Sigmoid colon (tissue), 4 donors: ENCODE measurements around the gene KLF7.

Experiments used
- EP300 ChIP-seq, 4 donors: sonication (generic); formaldehyde crosslinking; IDR thresholded peaks; one replicate each; pipeline ENCODE4 v1.6.1; 2017; ENCODE audit warnings: antibody characterized with exemption in 4 of 4
- POLR2A ChIP-seq, 2 donors: fragments of 450-650 bp; IDR thresholded peaks; one replicate each; pipeline ENCODE4 v1.6.1; 2016; ENCODE audit warnings: antibody characterized with exemption in 2 of 2, mild to moderate bottlenecking in 2 of 2, moderate library complexity in 2 of 2
- POLR2AphosphoS5 ChIP-seq, 4 donors: sonication (generic); formaldehyde crosslinking; IDR thresholded peaks; one replicate each; pipeline ENCODE4 v1.6.1; 2017; ENCODE audit warnings: antibody characterized with exemption in 4 of 4
- TF ChIP-seq, protein P1 (sequence below), 4 experiments: fragments of 450-650 bp in 3 of 4; fragments of 200-600 bp in 1 of 4; IDR thresholded peaks; one replicate each; pipeline ENCODE4 v1.5.1; 2016 to 2019; ENCODE audit warnings: antibody characterized with exemption in 4 of 4, mild to moderate bottlenecking in 3 of 4, moderate library complexity in 2 of 4

DNA sequence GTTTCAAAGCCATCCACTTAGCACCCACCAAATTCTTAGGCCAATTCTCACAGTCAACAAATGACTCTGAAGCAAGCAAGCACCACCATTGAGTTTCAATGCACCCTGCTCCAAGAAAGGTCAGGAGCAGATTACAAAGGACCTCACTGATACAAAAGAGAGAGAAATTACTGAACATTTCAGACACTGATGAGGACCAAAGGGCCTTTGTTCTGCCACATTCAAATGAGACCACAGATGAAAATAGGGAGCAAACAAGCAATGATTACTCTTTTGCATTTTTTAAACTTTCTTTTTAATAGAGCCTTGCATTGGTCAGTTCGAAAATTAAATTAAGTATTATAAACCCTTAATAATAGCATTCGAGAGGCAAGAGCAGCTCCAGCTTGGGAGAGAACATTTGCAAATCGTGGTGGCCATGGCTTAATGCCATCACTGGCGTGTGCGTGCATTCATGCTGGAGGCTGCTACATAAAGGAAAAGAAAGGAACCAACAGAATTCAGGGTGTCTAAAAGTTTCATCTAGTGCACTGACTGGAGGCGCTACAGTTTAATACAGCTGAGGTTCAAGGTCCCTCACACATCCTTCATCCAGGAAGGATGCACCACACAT, 87.5 kb downstream of the KLF7 start:
- TF ChIP-seq EP300 (IDR thresholded peaks at IDR 0.05), result no peak
- TF ChIP-seq, protein P1, sequence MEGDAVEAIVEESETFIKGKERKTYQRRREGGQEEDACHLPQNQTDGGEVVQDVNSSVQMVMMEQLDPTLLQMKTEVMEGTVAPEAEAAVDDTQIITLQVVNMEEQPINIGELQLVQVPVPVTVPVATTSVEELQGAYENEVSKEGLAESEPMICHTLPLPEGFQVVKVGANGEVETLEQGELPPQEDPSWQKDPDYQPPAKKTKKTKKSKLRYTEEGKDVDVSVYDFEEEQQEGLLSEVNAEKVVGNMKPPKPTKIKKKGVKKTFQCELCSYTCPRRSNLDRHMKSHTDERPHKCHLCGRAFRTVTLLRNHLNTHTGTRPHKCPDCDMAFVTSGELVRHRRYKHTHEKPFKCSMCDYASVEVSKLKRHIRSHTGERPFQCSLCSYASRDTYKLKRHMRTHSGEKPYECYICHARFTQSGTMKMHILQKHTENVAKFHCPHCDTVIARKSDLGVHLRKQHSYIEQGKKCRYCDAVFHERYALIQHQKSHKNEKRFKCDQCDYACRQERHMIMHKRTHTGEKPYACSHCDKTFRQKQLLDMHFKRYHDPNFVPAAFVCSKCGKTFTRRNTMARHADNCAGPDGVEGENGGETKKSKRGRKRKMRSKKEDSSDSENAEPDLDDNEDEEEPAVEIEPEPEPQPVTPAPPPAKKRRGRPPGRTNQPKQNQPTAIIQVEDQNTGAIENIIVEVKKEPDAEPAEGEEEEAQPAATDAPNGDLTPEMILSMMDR (IDR thresholded peaks at IDR 0.05), result no peak
- no peak for TF ChIP-seq POLR2AphosphoS5 (IDR thresholded peaks at IDR 0.05)
- TF ChIP-seq POLR2A (IDR thresholded peaks at IDR 0.05), result no peak
